ENCODE results near the gene CBX7. TPM values are rescaled to one million over a fixed set of nuclear protein-coding genes. Genes with fewer than 3 reads are reported as not detected.
A peak's percentile ranks its signal among the peaks of the same experiment; 100 is the strongest.

CBX7 gene
- total RNA-seq, 1 donor, result 10.0 TPM

GRCh38 chr22:39148026-39148726 lies 4.3 kb downstream of the CBX7 start:
- DNase-seq (ENCODE audit: low read depth in 2 of 3, low spot score in 2 of 3), result no peak

GRCh38 chr22:39147335-39148025 lies 5.0 kb downstream of the CBX7 start:
- no peak for DNase-seq (ENCODE audit: low read depth in 2 of 3, low spot score in 2 of 3)

- DNase-seq (ENCODE audit: low read depth in 2 of 3, low spot score in 2 of 3), result no peak
These were observed 6.0 kb downstream of the CBX7 start for GRCh38 chr22:39146256-39147101.

- peak; percentile 39 to 74 (median 72) for DNase-seq (ENCODE audit: low read depth in 2 of 3, low spot score in 2 of 3)
These were observed 8.2 kb downstream of the CBX7 start for GRCh38 chr22:39144101-39144767.

- no peak for DNase-seq (ENCODE audit: low read depth in 2 of 3, low spot score in 2 of 3)
These were observed 10.3 kb downstream of the CBX7 start for GRCh38 chr22:39142088-39142680.

- no peak for DNase-seq (ENCODE audit: low read depth in 2 of 3, low spot score in 2 of 3)
These were observed 12.5 kb downstream of the CBX7 start for GRCh38 chr22:39139933-39140332.

GRCh38 chr22:39138357-39138997 lies 14.0 kb downstream of the CBX7 start:
- no peak for DNase-seq (ENCODE audit: low read depth in 2 of 3, low spot score in 2 of 3)

- DNase-seq (ENCODE audit: low read depth in 2 of 3, low spot score in 2 of 3), result no peak
These were observed 16.2 kb downstream of the CBX7 start for GRCh38 chr22:39136317-39136716.

- DNase-seq (ENCODE audit: low read depth in 2 of 3, low spot score in 2 of 3), result peak in 2 of 3 donors; percentile 51 to 71
These were observed 17.2 kb downstream of the CBX7 start for GRCh38 chr22:39135092-39135896.

GRCh38 chr22:39134366-39135091 lies 18.0 kb downstream of the CBX7 start:
- no peak for DNase-seq (ENCODE audit: low read depth in 2 of 3, low spot score in 2 of 3)

- no peak for DNase-seq (ENCODE audit: low read depth in 2 of 3, low spot score in 2 of 3)
These were observed 18.6 kb downstream of the CBX7 start for GRCh38 chr22:39133871-39134270.

GRCh38 chr22:39132871-39133524 lies 19.5 kb downstream of the CBX7 start:
- DNase-seq (ENCODE audit: low read depth in 2 of 3, low spot score in 2 of 3), result no peak

- no peak for DNase-seq (ENCODE audit: low read depth in 2 of 3, low spot score in 2 of 3)
These were observed 20.2 kb downstream of the CBX7 start for GRCh38 chr22:39132281-39132680.

GRCh38 chr22:39130892-39131855 lies 21.3 kb downstream of the CBX7 start:
- no peak for DNase-seq (ENCODE audit: low read depth in 2 of 3, low spot score in 2 of 3)

- DNase-seq (ENCODE audit: low read depth in 2 of 3, low spot score in 2 of 3), result no peak
These were observed 22.3 kb downstream of the CBX7 start for GRCh38 chr22:39130152-39130704.

GRCh38 chr22:39129746-39130145 lies 22.7 kb downstream of the CBX7 start:
- no peak for DNase-seq (ENCODE audit: low read depth in 2 of 3, low spot score in 2 of 3)

- no peak for DNase-seq (ENCODE audit: low read depth in 2 of 3, low spot score in 2 of 3)
These were observed 23.4 kb downstream of the CBX7 start for GRCh38 chr22:39129081-39129480.

Data from hematopoietic multipotent progenitor cell (in vitro differentiated cells).